ENCODE measurements around the gene CASTOR1.

Gene CASTOR1

GRCh38 chr22:30241576-30242371, 47.5 kb downstream of the CASTOR1 start:
- H3K4me3 ChIP-seq, result no peak overlapping the region
- H3K9me3 ChIP-seq, result no peaks in the 10 kb centered on the region
- H3K27me3 ChIP-seq (ENCODE audit: low read depth), result no peaks in the 10 kb centered on the region
- H3K36me3 ChIP-seq (replicated peaks), result no peaks in the 10 kb centered on the region
- peaks cover 16% of the 10 kb centered on the region for H3K4me1 ChIP-seq
- in situ Hi-C loops (cut with MboI; ENCODE audit: low sequenced_read_pairs), result no loop called here
- no peak for DNase-seq (ENCODE audit: low spot score in 2 of 2)

DNA sequence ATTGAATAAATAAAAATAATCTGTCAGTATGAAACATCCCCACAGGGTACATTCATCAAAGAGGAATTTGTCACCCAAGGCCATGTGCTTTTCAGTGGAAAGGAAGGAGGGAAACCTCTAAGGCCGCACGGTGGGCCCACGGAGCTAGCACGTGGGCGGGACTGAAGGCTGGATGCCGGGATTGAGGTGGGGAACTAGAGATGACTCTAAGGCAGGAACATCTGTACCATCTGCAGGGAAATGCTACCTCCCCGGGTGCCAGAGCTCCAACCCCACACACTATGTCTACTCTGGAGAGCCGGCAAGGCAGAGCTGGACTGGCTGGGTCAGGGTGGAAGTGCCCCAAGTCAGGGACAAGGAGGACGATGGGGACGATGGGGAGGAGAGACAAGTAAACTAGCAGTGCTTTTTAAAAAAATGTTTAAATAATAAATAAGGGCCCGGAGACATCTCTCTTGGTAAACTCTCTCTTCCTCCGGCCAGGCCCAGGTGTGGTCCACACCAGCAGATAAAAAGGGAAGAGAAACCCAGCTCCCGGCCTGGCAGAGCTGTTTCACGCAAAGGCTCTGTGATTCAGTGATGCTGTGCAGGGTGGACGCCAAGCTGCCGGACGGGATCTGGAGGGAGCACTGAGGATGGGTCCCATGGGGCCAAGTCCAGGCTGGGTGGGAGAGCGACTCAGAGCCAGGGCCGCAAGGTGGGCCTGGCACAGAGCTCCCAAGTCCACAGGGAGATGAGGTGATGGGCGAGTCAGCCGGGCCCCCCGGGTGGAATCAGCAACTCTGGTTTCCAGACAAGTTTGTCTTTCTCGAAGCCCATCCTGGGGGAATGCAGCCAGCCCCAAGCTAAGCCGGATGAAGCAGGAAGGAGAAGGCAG, 48.5 kb downstream of the CASTOR1 start:
- no peak for DNase-seq (ENCODE audit: low spot score in 2 of 2)
- H3K4me3 ChIP-seq, result no peak overlapping the region
- in situ Hi-C loops (cut with MboI; ENCODE audit: low sequenced_read_pairs), result no loop called here

DNA sequence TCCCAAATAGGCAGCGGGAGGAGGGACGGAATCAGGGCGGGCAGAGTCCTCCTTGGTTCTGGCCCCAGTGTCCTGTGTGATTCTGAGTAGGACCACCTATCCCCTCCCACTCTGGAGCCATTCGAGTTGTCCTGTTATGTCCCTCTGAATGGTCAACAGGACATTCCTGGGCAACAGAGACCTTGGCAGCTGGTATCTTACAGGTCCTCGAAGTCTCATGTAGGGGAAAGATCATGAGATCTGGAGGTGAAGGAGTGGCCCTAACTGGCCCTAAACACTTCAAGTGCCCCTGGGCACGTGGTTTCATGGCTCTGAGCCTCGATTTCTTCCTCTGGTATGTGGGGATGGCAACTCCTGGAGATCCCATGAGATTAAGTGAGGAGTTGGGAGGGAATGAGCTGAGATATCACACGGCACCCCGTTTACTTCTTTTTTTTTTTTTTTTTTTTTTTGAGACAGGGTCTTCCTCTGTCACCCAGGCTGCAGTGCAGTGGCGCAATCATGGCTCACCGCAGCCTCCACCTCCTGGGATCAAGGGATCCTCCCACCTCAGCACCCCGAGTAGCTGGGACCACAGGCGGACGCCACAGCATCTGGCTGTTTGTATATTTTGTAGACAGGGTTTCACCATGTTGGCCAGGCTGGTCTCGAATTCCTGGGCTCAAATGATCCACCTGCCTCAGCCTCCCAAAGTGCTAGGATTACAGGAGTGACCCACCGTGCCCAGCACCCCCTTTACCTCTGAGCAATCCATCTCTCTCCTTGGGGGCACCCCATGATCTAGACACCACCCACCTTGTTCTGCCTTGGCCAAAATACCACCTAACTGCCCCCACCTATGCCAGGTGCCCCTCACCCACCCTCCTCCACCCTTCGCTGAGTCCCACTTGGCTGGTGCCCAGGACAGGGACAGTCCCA, 49.6 kb downstream of the CASTOR1 start:
- H3K9me3 ChIP-seq, result no peaks in the 10 kb centered on the region
- no peak overlapping the region for H3K4me3 ChIP-seq
- H3K36me3 ChIP-seq (replicated peaks), result no peaks in the 10 kb centered on the region
- in situ Hi-C loops (cut with MboI; ENCODE audit: low sequenced_read_pairs), result no loop called here
- no peak for DNase-seq (ENCODE audit: low spot score in 2 of 2)
- no peaks in the 10 kb centered on the region for H3K27me3 ChIP-seq (ENCODE audit: low read depth)
- H3K4me1 ChIP-seq, result peaks cover 6% of the 10 kb centered on the region; the same call in 1 of the 2 replicates

More for the DNA sequence above, 48.5 kb downstream of the CASTOR1 start:
- H3K36me3 ChIP-seq (replicated peaks), result no peaks in the 10 kb centered on the region
- H3K27me3 ChIP-seq (ENCODE audit: low read depth), result no peaks in the 10 kb centered on the region
- H3K9me3 ChIP-seq, result no peaks in the 10 kb centered on the region
- peaks cover 10% of the 10 kb centered on the region for H3K4me1 ChIP-seq

DNA sequence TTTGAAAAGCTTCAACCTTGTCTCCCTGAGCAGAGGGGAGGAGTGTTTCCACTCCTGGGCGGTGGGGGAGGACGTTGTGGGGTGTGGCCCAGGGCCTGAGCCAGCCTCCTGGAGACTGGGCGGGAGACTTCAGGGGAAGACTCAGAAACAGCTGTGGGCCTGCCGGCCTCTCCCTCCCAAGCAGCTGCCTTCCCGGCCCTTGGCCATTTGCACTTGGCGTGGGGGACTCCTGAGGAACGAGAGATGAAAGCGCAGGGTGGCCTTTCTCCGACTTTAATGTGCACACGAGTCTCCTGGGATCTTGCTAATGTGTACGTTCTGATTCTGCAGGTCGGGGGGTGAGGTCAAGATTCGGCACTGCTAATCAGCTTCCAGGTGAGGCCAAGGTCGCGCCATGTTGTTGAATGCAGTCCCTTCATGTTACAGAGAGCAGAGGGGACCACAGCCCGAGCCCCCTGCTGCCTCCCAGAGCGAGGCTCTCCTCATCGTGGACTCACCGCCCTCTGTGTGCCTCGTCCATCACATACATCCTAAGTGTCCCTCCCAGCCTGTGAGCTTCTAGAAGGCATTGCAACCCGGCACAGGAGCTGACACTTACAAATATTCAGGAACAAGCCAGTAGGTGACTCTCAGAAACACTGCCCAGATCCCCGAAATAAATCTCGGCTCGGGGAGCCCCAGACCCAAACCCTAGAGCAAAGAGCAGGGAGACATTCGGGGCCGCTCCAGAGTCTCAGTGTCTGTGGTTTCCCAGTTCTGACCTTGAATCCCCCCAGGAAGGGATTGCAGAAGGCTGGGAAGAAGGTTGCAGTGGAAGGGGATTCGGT, 50.4 kb downstream of the CASTOR1 start:
- peak in 1 of 2 experiments; percentile 62 for DNase-seq (ENCODE audit: low spot score in 2 of 2)
- H3K36me3 ChIP-seq (replicated peaks), result no peaks in the 10 kb centered on the region
- no peaks in the 10 kb centered on the region for H3K9me3 ChIP-seq
- H3K4me1 ChIP-seq, result peaks cover 6% of the 10 kb centered on the region; the same call in 1 of the 2 replicates
- no peak overlapping the region for H3K4me3 ChIP-seq
- no peaks in the 10 kb centered on the region for H3K27me3 ChIP-seq (ENCODE audit: low read depth)
- in situ Hi-C loops (cut with MboI; ENCODE audit: low sequenced_read_pairs), result no loop called here

DNA sequence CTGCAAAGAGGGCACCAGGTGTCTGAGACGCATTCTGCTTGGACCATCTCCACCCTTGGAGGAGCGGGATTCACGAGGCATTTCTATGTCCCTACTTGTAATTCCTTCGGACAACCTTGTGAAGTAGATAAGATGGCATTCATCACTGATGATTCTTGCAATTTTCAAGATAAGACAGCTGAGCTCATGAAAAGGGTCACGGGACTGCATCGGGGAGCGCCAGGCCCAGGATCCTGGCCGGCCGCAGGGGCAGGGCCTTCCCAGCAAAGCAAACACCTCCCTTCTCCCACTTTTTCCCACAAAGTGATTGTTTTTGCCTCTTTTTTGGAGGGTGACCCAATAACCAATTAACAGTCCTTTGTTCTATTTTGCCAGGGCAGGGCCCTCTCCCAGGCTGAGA, 51.2 kb downstream of the CASTOR1 start:
- no peaks in the 10 kb centered on the region for H3K27me3 ChIP-seq (ENCODE audit: low read depth)
- H3K36me3 ChIP-seq (replicated peaks), result no peaks in the 10 kb centered on the region
- H3K4me1 ChIP-seq, result peaks cover 6% of the 10 kb centered on the region; the same call in 1 of the 2 replicates
- no peaks in the 10 kb centered on the region for H3K9me3 ChIP-seq
- no peak overlapping the region for H3K4me3 ChIP-seq
- no peak for DNase-seq (ENCODE audit: low spot score in 2 of 2)
- in situ Hi-C loops (cut with MboI; ENCODE audit: low sequenced_read_pairs), result no loop called here

- H3K36me3 ChIP-seq (replicated peaks), result no peaks in the 10 kb centered on the region
- no peak for DNase-seq (ENCODE audit: low spot score in 2 of 2)
Measured at GRCh38 chr22:30236875-30237274, 52.4 kb downstream of the CASTOR1 start.

GRCh38 chr22:30235687-30236170, 53.6 kb downstream of the CASTOR1 start:
- H3K9me3 ChIP-seq, result no peaks in the 10 kb centered on the region
- peaks cover 6% of the 10 kb centered on the region; the same call in 1 of the 2 replicates for H3K4me1 ChIP-seq
- no peaks in the 10 kb centered on the region for H3K36me3 ChIP-seq (replicated peaks)
- no peak for DNase-seq (ENCODE audit: low spot score in 2 of 2)
- H3K4me3 ChIP-seq, result no peak overlapping the region
- no peaks in the 10 kb centered on the region for H3K27me3 ChIP-seq (ENCODE audit: low read depth)
- in situ Hi-C loops (cut with MboI; ENCODE audit: low sequenced_read_pairs), result no loop called here

More at GRCh38 chr22:30236875-30237274, 52.4 kb downstream of the CASTOR1 start:
- Histone ChIP-seq H3K27me3 (ENCODE audit: low read depth) (no peaks in the 10 kb centered on the region), H3K4me3 (no peak overlapping the region), H3K4me1 (peaks cover 6% of the 10 kb centered on the region; the same call in 1 of the 2 replicates), H3K9me3 (no peaks in the 10 kb centered on the region)
- in situ Hi-C loops (cut with MboI; ENCODE audit: low sequenced_read_pairs), result no loop called here

Measured in HAP-1 (cell line).